Adipocyte (in vitro differentiated cells): ENCODE results near the gene EXOSC7.
A peak's percentile ranks its signal among the peaks of the same experiment; 100 is the strongest.

Experiments
- DNase-seq: peaks from one replicate; pipeline ENCODE4 v3.0.0-alpha.2; 2015; ENCODE audit warnings: low read depth
- H3K27me3 ChIP-seq: replicated peaks from 2 replicates; pipeline ENCODE4 v1.7.0; 2013; ENCODE audit warnings: mild to moderate bottlenecking, low read length, moderate library complexity; ENCODE audit not compliant: control insufficient read depth, insufficient read depth
- H3K36me3 ChIP-seq: 2 replicates; pipeline ENCODE4 v1.7.0; 2013; ENCODE audit warnings: low read length, mild to moderate bottlenecking, moderate library complexity; ENCODE audit not compliant: control insufficient read depth, insufficient read depth, severe bottlenecking
- H3K4me1 ChIP-seq: 2 replicates; pipeline ENCODE4 v1.7.0; 2013; ENCODE audit warnings: mild to moderate bottlenecking, low read length, moderate library complexity; ENCODE audit not compliant: control insufficient read depth, insufficient read depth
- H3K4me3 ChIP-seq: 2 replicates; pipeline ENCODE4 v1.7.0; 2013; ENCODE audit warnings: mild to moderate bottlenecking, low read length, moderate library complexity
- H3K9ac ChIP-seq: 2 replicates; pipeline ENCODE4 v1.7.0; 2013; ENCODE audit warnings: mild to moderate bottlenecking, low read length, moderate library complexity
- H3K9me3 ChIP-seq: 2 replicates; pipeline ENCODE4 v1.7.0; 2013; ENCODE audit warnings: mild to moderate bottlenecking, low read length, moderate library complexity; ENCODE audit not compliant: control insufficient read depth

The EXOSC7 gene

GRCh38 chr3:45010811-45011333 is 34.8 kb downstream of the EXOSC7 start:
- H3K9ac ChIP-seq = peak overlapping the region; percentile 90
- H3K4me1 ChIP-seq = peaks cover 74% of the 10 kb centered on the region
- peak overlapping the region; percentile 69 for H3K4me3 ChIP-seq
- H3K27me3 ChIP-seq = no peaks in the 10 kb centered on the region
- H3K36me3 ChIP-seq = peaks cover 22% of the 10 kb centered on the region
- peak; percentile 81 for DNase-seq
- no peaks in the 10 kb centered on the region for H3K9me3 ChIP-seq

- peak overlapping the region; percentile 69 for H3K4me3 ChIP-seq
- peak; percentile 91 for DNase-seq
- H3K36me3 ChIP-seq = peaks cover 20% of the 10 kb centered on the region
- H3K4me1 ChIP-seq = peaks cover 76% of the 10 kb centered on the region
- peak overlapping the region; percentile 90 for H3K9ac ChIP-seq
- no peaks in the 10 kb centered on the region for H3K9me3 ChIP-seq
- H3K27me3 ChIP-seq = no peaks in the 10 kb centered on the region
Observed at GRCh38 chr3:45011756-45012508, 35.9 kb downstream of the EXOSC7 start.

- Histone ChIP-seq H3K9me3 (no peaks in the 10 kb centered on the region), H3K9ac (peak overlapping the region; percentile 90), H3K4me1 (peaks cover 78% of the 10 kb centered on the region), H3K36me3 (peaks cover 13% of the 10 kb centered on the region), H3K27me3 (no peaks in the 10 kb centered on the region), H3K4me3 (peak overlapping the region; percentile 60)
- DNase-seq = no peak
Observed at GRCh38 chr3:45012577-45012976, 36.5 kb downstream of the EXOSC7 start.

- Histone ChIP-seq H3K9me3 (no peaks in the 10 kb centered on the region), H3K27me3 (no peaks in the 10 kb centered on the region), H3K4me1 (peaks cover 54% of the 10 kb centered on the region), H3K9ac (no peak overlapping the region), H3K4me3 (no peak overlapping the region), H3K36me3 (peaks cover 4% of the 10 kb centered on the region)
- DNase-seq = no peak
Observed at GRCh38 chr3:45016916-45017315, 40.9 kb downstream of the EXOSC7 start.

- Histone ChIP-seq H3K4me1 (peaks cover 49% of the 10 kb centered on the region), H3K9me3 (no peaks in the 10 kb centered on the region), H3K9ac (no peak overlapping the region), H3K36me3 (peaks cover 4% of the 10 kb centered on the region), H3K27me3 (no peaks in the 10 kb centered on the region), H3K4me3 (no peak overlapping the region)
- peak; percentile 42 for DNase-seq
Observed at GRCh38 chr3:45017821-45018220, 41.8 kb downstream of the EXOSC7 start.

GRCh38 chr3:45020534-45020933 is 44.5 kb downstream of the EXOSC7 start:
- no peaks in the 10 kb centered on the region for H3K27me3 ChIP-seq
- H3K4me1 ChIP-seq = peaks cover 41% of the 10 kb centered on the region
- H3K36me3 ChIP-seq = no peaks in the 10 kb centered on the region
- DNase-seq = no peak
- H3K9me3 ChIP-seq = no peaks in the 10 kb centered on the region
- no peak overlapping the region for H3K9ac ChIP-seq
- no peak overlapping the region for H3K4me3 ChIP-seq

- no peaks in the 10 kb centered on the region for H3K27me3 ChIP-seq
- no peak for DNase-seq
- no peak overlapping the region for H3K4me3 ChIP-seq
- peaks cover 49% of the 10 kb centered on the region for H3K4me1 ChIP-seq
- peak overlapping the region; percentile 14 for H3K9ac ChIP-seq
- H3K36me3 ChIP-seq = no peaks in the 10 kb centered on the region
- H3K9me3 ChIP-seq = no peaks in the 10 kb centered on the region
Observed at GRCh38 chr3:45021524-45022297, 45.7 kb downstream of the EXOSC7 start.

- H3K27me3 ChIP-seq = no peaks in the 10 kb centered on the region
- H3K4me1 ChIP-seq = peaks cover 55% of the 10 kb centered on the region
- no peak overlapping the region for H3K9ac ChIP-seq
- no peak overlapping the region for H3K4me3 ChIP-seq
- DNase-seq = no peak
- no peaks in the 10 kb centered on the region for H3K9me3 ChIP-seq
- no peaks in the 10 kb centered on the region for H3K36me3 ChIP-seq
Observed at GRCh38 chr3:45023675-45024074, 47.6 kb downstream of the EXOSC7 start.

GRCh38 chr3:45024542-45025255 is 48.7 kb downstream of the EXOSC7 start:
- Histone ChIP-seq H3K36me3 (no peaks in the 10 kb centered on the region), H3K9me3 (no peaks in the 10 kb centered on the region), H3K4me1 (peaks cover 66% of the 10 kb centered on the region), H3K9ac (no peak overlapping the region), H3K4me3 (no peak overlapping the region), H3K27me3 (no peaks in the 10 kb centered on the region)
- no peak for DNase-seq

- Histone ChIP-seq H3K9ac (peak within 1 kb of the TSS; percentile 85), H3K4me1 (peaks cover 68% of the 10 kb centered on the region), H3K9me3 (no peaks in the 10 kb centered on the region), H3K27me3 (no peaks in the 10 kb centered on the region), H3K36me3 (peaks cover 3% of the 10 kb centered on the region), H3K4me3 (peak within 1 kb of the TSS; percentile 76)
- DNase-seq = peak; percentile 65
Observed at GRCh38 chr3:45026038-45026437, 50.0 kb downstream of the EXOSC7 start, which contains the start of gene CLEC3B. CLEC3B (plus strand) TSS chr3:45026303; CDS start chr3:45026363, 60 bp downstream.

GRCh38 chr3:45026957-45027356 is 50.9 kb downstream of the EXOSC7 start:
- Histone ChIP-seq H3K9ac (peak overlapping the region; percentile 85), H3K36me3 (peaks cover 12% of the 10 kb centered on the region), H3K9me3 (no peaks in the 10 kb centered on the region), H3K4me1 (peaks cover 59% of the 10 kb centered on the region), H3K27me3 (no peaks in the 10 kb centered on the region), H3K4me3 (peak overlapping the region; percentile 76)
- peak; percentile 60 for DNase-seq
